Measurements from ENCODE around the gene SAMD4A.

SAMD4A gene

DNA sequence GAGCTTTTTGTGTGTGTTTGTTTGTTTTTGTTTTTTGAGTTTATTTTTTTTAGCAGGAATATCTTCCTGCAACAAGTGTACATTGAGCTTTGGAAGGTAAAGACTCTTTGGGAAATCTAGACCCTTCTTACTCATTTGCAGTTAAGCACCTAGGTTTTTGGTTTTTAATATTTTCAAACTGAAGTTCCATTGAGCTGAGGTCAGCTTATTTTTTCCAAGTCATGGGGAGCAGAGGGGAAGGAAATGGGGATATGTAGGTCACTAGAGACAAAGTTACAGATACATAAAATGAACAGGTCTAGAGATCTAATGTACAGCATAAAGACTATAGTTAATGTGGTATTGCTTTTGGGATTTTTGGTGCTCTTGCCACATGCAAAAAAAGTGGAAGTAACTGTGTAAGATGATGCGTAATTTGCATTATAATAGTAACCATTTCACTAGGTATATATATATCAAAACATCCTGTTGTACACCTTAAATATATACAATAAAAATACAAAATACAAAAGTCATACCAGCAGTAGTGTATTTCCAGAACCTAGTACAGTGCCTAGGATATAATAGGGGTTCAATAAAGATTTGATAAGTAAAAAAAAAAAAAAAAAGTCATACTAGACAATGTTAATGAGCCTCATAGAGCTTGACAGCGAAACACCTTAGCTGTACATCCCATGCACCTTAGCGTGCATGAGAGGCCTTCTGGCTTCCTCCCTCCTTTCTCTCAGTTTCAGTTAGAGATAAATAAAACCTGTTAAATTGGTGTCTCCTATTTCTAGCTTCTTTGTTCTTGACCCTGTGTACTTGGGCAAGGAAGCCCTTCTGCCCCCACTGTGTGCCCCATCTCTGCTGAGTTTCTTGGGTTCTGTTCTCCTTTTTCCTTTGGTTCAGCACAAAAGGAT, 34.6 kb upstream of the SAMD4A start:
- no peak for TF ChIP-seq CREB1 (IDR thresholded peaks at IDR 0.05; ENCODE audit: low read depth)
- no peak for TF ChIP-seq CEBPB (IDR thresholded peaks at IDR 0.05)
- TF ChIP-seq ZBTB7A (IDR thresholded peaks at IDR 0.05; ENCODE audit: low read depth) = no peak
- TF ChIP-seq FOXM1 (IDR thresholded peaks at IDR 0.05; ENCODE audit: borderline replicate concordance, low read depth) = no peak
- TF ChIP-seq EP300 (IDR thresholded peaks at IDR 0.05; ENCODE audit: borderline replicate concordance) = no peak
- TF ChIP-seq, protein P1, sequence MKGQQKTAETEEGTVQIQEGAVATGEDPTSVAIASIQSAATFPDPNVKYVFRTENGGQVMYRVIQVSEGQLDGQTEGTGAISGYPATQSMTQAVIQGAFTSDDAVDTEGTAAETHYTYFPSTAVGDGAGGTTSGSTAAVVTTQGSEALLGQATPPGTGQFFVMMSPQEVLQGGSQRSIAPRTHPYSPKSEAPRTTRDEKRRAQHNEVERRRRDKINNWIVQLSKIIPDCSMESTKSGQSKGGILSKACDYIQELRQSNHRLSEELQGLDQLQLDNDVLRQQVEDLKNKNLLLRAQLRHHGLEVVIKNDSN (IDR thresholded peaks at IDR 0.05) = no peak
- TF ChIP-seq TAF1 (IDR thresholded peaks at IDR 0.05; ENCODE audit: low read depth) = no peak

DNA sequence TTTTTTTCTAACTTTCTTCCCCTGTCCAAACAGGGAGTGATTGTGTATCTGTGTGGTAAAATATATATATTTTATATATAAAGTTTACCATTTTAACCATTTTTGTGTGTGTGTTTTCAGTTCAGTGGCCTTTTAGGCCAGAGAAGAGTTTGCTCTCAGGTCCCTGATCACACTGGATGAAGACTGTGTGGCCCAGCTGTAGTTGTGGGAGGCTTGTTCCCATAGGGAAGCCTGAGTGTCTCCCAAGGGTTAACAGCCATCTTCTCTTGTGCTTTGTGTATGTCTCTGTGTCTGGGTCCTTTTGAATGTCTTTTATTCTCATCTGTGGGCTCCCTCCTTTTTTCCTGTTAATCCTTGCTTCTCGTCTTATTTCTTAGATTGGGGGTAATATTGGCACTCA, 33.8 kb upstream of the SAMD4A start:
- no peak for TF ChIP-seq TAF1 (IDR thresholded peaks at IDR 0.05; ENCODE audit: low read depth)
- TF ChIP-seq YY1 (IDR thresholded peaks at IDR 0.05; ENCODE audit: low read depth) = no peak
- TF ChIP-seq, protein P1 (IDR thresholded peaks at IDR 0.05) = no peak
- no peak for TF ChIP-seq CREB1 (IDR thresholded peaks at IDR 0.05; ENCODE audit: low read depth)
- TF ChIP-seq, protein P2, sequence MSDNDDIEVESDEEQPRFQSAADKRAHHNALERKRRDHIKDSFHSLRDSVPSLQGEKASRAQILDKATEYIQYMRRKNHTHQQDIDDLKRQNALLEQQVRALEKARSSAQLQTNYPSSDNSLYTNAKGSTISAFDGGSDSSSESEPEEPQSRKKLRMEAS (IDR thresholded peaks at IDR 0.05) = no peak
- TF ChIP-seq RAD21 (IDR thresholded peaks at IDR 0.05; ENCODE audit: low read depth) = no peak
- TF ChIP-seq TCF12 (IDR thresholded peaks at IDR 0.05; ENCODE audit: low read depth) = no peak
- TF ChIP-seq, protein P3, sequence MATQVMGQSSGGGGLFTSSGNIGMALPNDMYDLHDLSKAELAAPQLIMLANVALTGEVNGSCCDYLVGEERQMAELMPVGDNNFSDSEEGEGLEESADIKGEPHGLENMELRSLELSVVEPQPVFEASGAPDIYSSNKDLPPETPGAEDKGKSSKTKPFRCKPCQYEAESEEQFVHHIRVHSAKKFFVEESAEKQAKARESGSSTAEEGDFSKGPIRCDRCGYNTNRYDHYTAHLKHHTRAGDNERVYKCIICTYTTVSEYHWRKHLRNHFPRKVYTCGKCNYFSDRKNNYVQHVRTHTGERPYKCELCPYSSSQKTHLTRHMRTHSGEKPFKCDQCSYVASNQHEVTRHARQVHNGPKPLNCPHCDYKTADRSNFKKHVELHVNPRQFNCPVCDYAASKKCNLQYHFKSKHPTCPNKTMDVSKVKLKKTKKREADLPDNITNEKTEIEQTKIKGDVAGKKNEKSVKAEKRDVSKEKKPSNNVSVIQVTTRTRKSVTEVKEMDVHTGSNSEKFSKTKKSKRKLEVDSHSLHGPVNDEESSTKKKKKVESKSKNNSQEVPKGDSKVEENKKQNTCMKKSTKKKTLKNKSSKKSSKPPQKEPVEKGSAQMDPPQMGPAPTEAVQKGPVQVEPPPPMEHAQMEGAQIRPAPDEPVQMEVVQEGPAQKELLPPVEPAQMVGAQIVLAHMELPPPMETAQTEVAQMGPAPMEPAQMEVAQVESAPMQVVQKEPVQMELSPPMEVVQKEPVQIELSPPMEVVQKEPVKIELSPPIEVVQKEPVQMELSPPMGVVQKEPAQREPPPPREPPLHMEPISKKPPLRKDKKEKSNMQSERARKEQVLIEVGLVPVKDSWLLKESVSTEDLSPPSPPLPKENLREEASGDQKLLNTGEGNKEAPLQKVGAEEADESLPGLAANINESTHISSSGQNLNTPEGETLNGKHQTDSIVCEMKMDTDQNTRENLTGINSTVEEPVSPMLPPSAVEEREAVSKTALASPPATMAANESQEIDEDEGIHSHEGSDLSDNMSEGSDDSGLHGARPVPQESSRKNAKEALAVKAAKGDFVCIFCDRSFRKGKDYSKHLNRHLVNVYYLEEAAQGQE (IDR thresholded peaks at IDR 0.05; ENCODE audit: low read depth) = no peak
- TF ChIP-seq EP300 (IDR thresholded peaks at IDR 0.05; ENCODE audit: borderline replicate concordance) = no peak
- TF ChIP-seq EGR1 (IDR thresholded peaks at IDR 0.05) = no peak
- no peak for TF ChIP-seq TEAD4 (IDR thresholded peaks at IDR 0.05)
- TF ChIP-seq NFIC (IDR thresholded peaks at IDR 0.05) = no peak
- TF ChIP-seq FOXM1 (IDR thresholded peaks at IDR 0.05; ENCODE audit: borderline replicate concordance, low read depth) = no peak
- TF ChIP-seq CEBPB (IDR thresholded peaks at IDR 0.05) = no peak
- no peak for TF ChIP-seq ZBTB7A (IDR thresholded peaks at IDR 0.05; ENCODE audit: low read depth)

DNA sequence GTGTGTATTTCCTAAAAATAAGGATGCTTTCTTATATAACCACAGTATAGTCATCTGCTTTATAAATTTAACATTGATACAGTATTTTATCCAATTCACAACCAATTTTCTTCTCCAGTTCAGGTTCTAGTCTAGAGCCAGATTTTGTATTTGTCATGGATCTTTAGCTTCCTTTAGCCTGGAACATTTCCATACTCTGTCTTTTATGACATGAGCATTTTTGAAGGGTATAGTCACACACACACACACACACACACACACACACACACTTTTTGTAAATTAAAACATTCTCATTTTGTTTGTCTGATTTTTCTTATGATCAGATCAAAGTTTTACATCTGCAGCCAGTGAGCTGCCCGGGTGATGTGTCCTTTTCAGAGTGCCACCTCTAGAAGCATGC, 31.8 kb upstream of the SAMD4A start:
- TF ChIP-seq CREB1 (IDR thresholded peaks at IDR 0.05; ENCODE audit: low read depth) (no peak), EP300 (IDR thresholded peaks at IDR 0.05; ENCODE audit: borderline replicate concordance) (no peak), RAD21 (IDR thresholded peaks at IDR 0.05; ENCODE audit: low read depth) (no peak), CEBPB (IDR thresholded peaks at IDR 0.05) (no peak)
- TF ChIP-seq, protein P1 (IDR thresholded peaks at IDR 0.05) = no peak
- TF ChIP-seq, protein P2 (IDR thresholded peaks at IDR 0.05) = no peak

DNA sequence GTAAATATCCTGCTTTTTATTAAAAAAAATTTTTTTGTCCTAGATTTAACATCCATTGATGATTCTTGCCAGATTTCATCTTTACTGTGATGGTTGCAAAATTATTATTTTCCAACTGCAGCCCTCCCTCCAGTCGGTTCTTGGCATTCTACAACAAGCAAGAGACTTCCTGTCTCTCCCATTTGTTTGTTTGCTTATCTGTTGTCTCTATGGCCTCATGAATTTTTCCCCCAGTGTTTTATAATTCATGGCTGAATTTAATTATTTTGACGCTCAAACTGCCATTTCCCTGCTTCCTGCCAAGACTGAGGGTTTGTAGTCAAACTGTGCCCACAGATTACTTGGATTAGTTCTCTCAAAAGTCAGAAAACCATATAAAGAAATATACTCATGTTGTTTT, 31.3 kb upstream of the SAMD4A start:
- TF ChIP-seq TAF1 (IDR thresholded peaks at IDR 0.05; ENCODE audit: low read depth) (no peak), ZBTB7A (IDR thresholded peaks at IDR 0.05; ENCODE audit: low read depth) (no peak)

DNA sequence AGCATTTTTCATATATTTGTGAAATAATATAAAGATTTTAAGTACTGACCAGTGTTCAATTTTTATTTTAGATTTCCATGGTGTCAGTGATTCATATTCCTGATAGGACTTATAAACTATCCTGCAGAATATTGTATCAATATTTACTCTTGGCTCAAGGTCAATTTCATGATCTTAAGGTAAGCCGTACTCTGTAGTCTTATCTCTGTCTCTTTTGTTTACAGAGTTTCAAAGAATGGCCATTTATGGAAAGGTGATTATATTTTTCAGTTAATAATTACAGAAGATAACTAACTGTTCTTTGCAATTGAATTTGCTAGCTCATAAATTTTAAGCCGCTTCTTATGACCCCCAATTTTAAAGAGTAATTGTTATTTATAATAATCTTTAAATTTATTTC, 29.3 kb upstream of the SAMD4A start:
- TF ChIP-seq, protein P2 (IDR thresholded peaks at IDR 0.05) = no peak
- TF ChIP-seq TAF1 (IDR thresholded peaks at IDR 0.05; ENCODE audit: low read depth) = no peak
- TF ChIP-seq EGR1 (IDR thresholded peaks at IDR 0.05) = no peak
- no peak for TF ChIP-seq YY1 (IDR thresholded peaks at IDR 0.05; ENCODE audit: low read depth)
- no peak for TF ChIP-seq CEBPB (IDR thresholded peaks at IDR 0.05)
- no peak for TF ChIP-seq TCF12 (IDR thresholded peaks at IDR 0.05; ENCODE audit: low read depth)
- no peak for TF ChIP-seq EP300 (IDR thresholded peaks at IDR 0.05; ENCODE audit: borderline replicate concordance)
- no peak for TF ChIP-seq ZBTB7A (IDR thresholded peaks at IDR 0.05; ENCODE audit: low read depth)
- no peak for TF ChIP-seq NFIC (IDR thresholded peaks at IDR 0.05)
- TF ChIP-seq, protein P1 (IDR thresholded peaks at IDR 0.05) = no peak
- no peak for TF ChIP-seq CREB1 (IDR thresholded peaks at IDR 0.05; ENCODE audit: low read depth)
- TF ChIP-seq RAD21 (IDR thresholded peaks at IDR 0.05; ENCODE audit: low read depth) = no peak
- TF ChIP-seq TEAD4 (IDR thresholded peaks at IDR 0.05) = no peak

DNA sequence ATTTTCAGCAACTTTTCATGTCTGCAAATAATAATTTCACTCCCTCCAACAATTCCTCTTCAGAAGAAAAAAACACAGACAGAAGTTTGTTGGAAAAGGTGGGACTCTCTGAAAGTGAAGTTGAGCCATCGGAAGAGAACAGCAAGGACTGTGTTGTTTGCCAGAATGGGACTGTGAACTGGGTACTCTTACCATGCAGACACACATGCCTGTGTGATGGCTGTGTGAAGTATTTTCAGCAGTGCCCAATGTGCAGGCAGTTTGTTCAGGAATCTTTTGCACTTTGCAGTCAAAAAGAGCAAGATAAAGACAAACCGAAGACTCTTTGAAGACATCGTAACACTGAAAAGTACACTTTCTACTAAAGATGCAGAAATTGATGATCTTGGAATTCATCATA, 28.9 kb upstream of the SAMD4A start:
- TF ChIP-seq RAD21 (IDR thresholded peaks at IDR 0.05; ENCODE audit: low read depth) = no peak
- TF ChIP-seq, protein P1 (IDR thresholded peaks at IDR 0.05) = no peak
- TF ChIP-seq NFIC (IDR thresholded peaks at IDR 0.05) = no peak
- no peak for TF ChIP-seq FOXM1 (IDR thresholded peaks at IDR 0.05; ENCODE audit: borderline replicate concordance, low read depth)
- TF ChIP-seq EP300 (IDR thresholded peaks at IDR 0.05; ENCODE audit: borderline replicate concordance) = no peak
- no peak for TF ChIP-seq ZBTB7A (IDR thresholded peaks at IDR 0.05; ENCODE audit: low read depth)
- TF ChIP-seq, protein P3 (IDR thresholded peaks at IDR 0.05; ENCODE audit: low read depth) = no peak
- TF ChIP-seq TCF12 (IDR thresholded peaks at IDR 0.05; ENCODE audit: low read depth) = no peak
- TF ChIP-seq, protein P2 (IDR thresholded peaks at IDR 0.05) = no peak
- TF ChIP-seq CREB1 (IDR thresholded peaks at IDR 0.05; ENCODE audit: low read depth) = no peak
- TF ChIP-seq TEAD4 (IDR thresholded peaks at IDR 0.05) = no peak
- TF ChIP-seq TAF1 (IDR thresholded peaks at IDR 0.05; ENCODE audit: low read depth) = no peak
- TF ChIP-seq YY1 (IDR thresholded peaks at IDR 0.05; ENCODE audit: low read depth) = no peak
- no peak for TF ChIP-seq CEBPB (IDR thresholded peaks at IDR 0.05)
- TF ChIP-seq EGR1 (IDR thresholded peaks at IDR 0.05) = no peak

Data from Ishikawa (cell line).